Fibroblast of lung (primary cell): Measurements from ENCODE around the gene WFDC12.

Experiments used
- CTCF ChIP-seq, 2 donors: IDR thresholded peaks in 1 of 2; conservative IDR thresholded peaks in 1 of 2; 1 replicate in 1 of 2; 2 replicates in 1 of 2; pipeline ENCODE4 v1.5.1; 2011 to 2012; ENCODE audit warnings: low read length in 2 of 2, control low read depth in 1 of 2, inconsistent platforms in 1 of 2, low read depth in 1 of 2, mild to moderate bottlenecking in 1 of 2
- EZH2 ChIP-seq: IDR thresholded peaks from 2 replicates; pipeline ENCODE4 v1.5.1; 2012; ENCODE audit warnings: low read length, control low read depth, mild to moderate bottlenecking; ENCODE audit errors: missing control alignments

DNA sequence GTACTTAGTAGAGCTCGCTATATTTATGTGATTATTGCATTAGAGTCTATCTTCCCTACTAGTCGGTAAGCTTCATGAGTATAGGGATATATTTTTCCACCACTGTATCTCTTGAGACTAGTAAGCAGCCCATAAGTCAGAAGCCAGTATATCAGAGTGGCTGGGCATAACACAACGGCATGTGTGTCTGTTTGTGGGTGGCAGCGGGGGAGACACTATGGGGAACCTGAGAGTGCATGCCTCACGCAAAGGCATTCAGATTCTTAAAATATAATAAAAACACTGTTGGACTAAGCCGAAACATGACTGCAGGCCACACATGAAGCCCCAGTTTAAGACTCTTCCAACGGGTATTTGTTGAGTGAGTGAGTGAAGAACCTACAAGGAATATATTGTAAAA, 31.4 kb downstream of the WFDC12 start:
- TF ChIP-seq CTCF (conservative IDR thresholded peaks at IDR 0.05 in 1 of 2, IDR thresholded peaks at IDR 0.05 in 1 of 2; ENCODE audit: low read depth in 1 of 2, low read length in 2 of 2) = no peak
- no peak for TF ChIP-seq EZH2
